ENCODE results near the gene ABCC9.

DNA sequence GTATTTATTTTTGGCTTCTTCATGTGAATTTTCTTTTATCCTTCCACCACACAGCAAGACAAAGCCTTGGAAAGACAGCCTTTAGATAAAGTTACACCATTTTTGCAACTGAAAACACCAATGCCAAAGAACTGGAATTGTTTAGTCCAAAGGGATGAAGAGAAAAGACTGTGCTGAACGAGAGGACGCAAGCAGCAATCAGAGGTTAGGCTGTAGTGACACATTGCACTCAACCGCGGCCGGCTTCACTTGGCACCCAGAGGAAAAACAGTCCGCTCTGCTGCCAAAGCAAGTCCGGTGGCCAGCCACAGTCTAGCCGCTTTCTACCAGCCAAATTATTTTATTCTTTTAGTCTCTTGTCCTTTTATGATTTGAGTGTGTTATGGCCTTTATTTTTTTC, 117.6 kb downstream of the ABCC9 start:
- TF ChIP-seq, protein P1, sequence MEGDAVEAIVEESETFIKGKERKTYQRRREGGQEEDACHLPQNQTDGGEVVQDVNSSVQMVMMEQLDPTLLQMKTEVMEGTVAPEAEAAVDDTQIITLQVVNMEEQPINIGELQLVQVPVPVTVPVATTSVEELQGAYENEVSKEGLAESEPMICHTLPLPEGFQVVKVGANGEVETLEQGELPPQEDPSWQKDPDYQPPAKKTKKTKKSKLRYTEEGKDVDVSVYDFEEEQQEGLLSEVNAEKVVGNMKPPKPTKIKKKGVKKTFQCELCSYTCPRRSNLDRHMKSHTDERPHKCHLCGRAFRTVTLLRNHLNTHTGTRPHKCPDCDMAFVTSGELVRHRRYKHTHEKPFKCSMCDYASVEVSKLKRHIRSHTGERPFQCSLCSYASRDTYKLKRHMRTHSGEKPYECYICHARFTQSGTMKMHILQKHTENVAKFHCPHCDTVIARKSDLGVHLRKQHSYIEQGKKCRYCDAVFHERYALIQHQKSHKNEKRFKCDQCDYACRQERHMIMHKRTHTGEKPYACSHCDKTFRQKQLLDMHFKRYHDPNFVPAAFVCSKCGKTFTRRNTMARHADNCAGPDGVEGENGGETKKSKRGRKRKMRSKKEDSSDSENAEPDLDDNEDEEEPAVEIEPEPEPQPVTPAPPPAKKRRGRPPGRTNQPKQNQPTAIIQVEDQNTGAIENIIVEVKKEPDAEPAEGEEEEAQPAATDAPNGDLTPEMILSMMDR (IDR thresholded peaks at IDR 0.05) = no peak
- no peak for TF ChIP-seq EP300 (IDR thresholded peaks at IDR 0.05)
- no peak for TF ChIP-seq POLR2A (IDR thresholded peaks at IDR 0.05)
- no peak for TF ChIP-seq POLR2AphosphoS5 (IDR thresholded peaks at IDR 0.05)
